Epithelial cell of prostate (primary cell): ENCODE results near the gene BOC.

ENCODE experiments used
- DNase-seq: peaks from one replicate; pipeline ENCODE4 v3.0.0-alpha.2; 2011; ENCODE audit warnings: low read depth, low spot score
- H3K27ac ChIP-seq: fragments of 450-650 bp; 2 replicates; pipeline ENCODE4 v1.5.1; 2017; ENCODE audit warnings: mild to moderate bottlenecking

The BOC gene

DNA sequence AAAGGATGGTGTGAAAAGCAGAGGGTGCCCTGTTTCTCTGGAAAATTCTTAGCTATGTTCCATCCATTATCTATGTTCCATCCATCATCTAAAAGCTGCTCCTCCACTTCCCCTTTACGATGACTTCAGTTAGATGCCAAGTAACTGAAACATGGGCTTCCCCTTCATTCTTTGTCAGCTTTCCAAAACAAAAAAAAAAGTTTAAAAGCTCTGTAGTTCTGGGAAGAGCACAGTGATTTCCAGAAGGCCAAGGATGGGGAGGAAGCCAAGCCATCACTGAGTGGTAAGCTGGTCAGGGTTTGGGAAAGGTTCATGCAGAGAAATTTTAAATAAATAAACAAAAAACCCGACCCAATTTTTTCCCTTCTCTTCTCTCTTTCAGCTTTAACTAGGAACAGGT, 118.4 kb downstream of the BOC start:
- H3K27ac ChIP-seq: no peak overlapping the region
- no peak for DNase-seq

DNA sequence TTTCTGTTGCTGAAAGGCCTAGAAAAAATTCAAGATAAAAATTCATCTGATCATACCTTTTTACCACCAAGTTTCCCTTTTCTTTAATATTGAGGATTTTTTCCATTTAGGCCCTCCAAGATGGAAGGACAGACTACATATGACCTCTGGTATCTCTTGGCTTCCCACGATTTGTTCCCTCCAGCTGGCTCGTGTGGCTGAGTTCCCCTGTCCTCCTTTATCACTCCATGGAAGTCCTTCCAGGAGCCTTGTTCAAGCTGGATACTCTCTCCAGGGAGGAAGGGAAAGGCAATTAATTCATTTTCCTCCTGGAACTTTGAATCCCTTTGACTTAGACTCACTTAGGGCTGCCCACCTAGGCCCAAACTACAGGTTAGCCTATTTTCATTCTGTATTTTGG, 119.4 kb downstream of the BOC start:
- no peak overlapping the region for H3K27ac ChIP-seq
- DNase-seq: no peak

DNA sequence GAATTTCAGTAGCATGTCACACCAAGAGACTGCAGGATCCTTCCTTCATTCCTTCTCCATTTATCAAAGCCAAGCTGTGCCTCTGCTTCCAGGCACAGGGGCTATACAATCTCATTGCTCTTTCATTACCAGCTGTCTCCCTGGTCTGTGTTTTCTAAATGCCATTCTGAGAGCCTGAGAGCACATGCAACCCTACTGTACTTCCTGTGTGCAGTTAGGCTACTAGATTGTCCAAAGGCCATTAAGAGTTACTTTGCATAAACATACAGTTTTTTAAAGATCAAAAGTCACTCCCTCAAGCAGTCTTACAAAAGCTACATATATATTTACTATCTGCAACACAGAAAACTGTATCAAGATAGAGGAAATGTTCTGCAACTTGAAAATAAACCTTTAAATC, 119.8 kb downstream of the BOC start:
- H3K27ac ChIP-seq: no peak overlapping the region
- DNase-seq: no peak
